HG03460 (cell line): ENCODE results near the gene TMC1.
"Not testable (repeated sequence)": the region's sequence is repeated elsewhere in the genome, so short reads cannot be mapped to it uniquely, and the experiment has no call there.

Experiments used
- ATAC-seq: cut with Tn5 transposase; IDR thresholded peaks from one replicate; pipeline ENCODE4 v1.9.1; 2021; ENCODE audit not compliant: unreplicated experiment

Gene TMC1

DNA sequence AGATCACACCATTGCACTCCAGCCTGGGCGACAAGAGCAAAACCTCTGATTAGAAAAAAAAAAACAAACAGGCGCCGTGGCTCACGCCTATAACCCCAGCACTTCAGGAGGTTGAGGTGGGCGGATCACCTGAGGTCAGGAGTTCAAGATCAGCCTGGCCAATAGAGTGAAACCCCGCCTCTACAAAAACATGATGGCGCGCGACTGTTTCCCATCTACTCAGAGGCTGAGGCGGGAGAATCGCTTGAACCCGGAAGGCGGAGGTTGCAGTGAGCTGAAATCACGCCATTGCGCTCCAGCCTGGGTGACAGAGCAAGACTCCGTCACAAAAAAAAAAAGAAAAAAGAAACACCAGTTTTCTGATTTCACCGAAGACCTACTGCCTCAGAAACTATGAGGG is at the start of gene TMC1:
TSS of gene TMC1 (plus strand) at position 193 of the 400 bp plus-strand sequence. CDS start 127,041 bp downstream, outside the sequence.
- not testable (repeated sequence) for ATAC-seq

DNA sequence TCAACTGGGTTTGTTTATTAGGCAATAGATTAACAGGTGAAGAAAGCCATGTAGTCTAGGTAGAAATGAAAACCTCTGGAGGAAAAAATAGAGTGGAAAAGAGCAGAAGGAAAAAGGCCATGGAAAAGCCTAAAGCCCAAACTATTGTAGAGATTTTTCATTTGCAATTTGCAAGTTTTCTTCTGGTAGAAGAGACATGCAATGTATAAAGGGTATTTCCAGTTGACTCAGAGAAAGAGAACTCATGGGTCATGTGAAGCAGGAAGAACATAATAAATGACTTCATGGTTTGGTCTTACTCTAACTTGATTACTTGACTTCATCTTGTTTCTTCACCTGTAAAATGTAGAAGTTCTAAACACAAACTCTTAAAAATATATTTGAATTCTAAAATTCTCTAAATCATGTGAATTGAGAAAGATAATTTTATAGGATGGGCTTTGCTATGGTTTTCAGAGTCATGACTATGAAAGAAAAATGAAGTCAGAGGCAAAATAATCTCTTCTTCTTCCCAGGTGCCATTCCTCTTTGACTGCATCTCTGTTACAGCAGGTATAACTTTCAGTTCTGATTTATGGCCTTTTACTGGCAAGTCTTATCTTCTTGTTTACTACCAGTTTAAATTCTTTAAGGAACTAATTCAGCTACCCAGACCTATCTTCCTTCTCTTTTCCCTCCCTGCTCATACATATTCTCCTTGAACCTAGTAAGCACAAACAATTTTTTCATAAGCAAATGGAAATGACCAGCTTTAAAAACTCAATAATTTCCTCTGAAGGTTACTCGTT is 47.7 kb upstream of the TMC1 start:
- ATAC-seq = peak; percentile 75

DNA sequence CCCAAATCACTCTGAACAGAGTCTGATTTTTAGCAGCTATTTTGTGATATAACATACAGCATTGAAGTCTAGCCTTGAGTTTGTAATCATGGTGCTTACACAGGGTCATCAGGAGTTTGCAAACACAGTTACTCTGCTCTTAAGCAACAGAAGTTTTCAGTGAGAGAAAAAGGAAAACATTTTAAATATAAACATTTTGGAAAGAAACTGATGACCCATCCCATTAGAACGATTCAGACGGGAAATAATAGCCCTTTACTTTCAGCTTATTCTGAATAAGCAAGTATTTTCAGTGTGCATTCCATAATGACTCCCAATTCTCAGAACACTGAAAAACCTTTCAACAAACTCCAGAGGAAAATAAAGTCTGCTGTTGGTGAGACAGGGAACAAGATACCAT is 46.7 kb upstream of the TMC1 start:
- no peak for ATAC-seq

DNA sequence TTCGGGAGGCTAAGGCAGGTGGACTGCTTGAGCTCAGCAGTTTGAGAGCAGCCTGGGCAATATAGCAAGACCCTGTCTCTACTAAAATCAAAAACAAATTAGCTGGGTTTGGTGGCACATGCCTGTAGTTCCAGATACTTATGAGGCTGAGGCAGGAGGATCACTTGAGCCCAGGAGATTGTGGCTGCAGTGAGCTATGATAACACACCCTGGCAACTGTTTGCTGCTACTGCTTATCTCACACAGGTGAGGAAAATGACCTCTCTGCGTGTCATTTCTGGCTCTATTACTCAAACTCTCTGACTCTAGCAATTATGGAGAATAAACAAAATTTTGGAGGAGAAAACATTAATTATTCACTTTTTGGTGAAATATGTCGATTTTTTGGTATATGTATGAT is 45.3 kb upstream of the TMC1 start:
- no peak for ATAC-seq

DNA sequence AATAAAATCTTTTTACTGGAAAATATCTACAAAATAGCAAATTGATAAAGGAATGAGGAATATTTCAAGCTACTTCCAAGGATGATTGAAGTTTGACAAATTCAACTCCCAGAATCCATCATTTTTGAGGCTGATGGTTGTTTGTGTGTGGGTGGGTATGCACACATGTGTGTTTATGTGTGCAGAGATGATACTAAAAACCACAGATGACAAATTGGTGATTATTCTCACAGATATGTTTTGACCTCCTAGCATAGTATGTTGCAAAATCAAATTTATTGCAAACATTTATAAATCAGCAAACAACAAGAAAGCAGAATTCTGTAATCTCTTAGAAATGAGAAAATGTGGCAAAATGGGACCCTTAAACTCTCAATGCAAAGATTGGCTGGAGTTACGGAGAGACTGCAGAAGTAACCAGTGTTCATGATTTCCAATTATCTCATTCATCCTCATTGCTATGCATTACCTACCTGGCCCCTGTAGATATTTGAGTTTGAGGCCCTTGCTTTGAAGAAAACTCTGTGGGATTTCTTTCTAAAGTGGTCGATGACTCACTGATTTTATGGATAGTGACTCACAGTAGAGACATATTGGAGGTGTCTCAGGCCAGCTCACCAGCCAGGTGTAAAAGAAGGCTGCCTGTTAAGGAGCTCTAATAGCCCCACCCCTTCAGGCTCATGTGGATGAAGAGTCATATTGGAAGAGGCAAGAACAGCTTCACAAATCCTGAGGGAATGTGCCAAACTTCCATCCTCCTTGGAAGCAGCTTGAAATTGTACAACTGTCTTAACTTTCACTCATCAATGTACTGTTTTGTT is 44.6 kb upstream of the TMC1 start:
- ATAC-seq = no peak

DNA sequence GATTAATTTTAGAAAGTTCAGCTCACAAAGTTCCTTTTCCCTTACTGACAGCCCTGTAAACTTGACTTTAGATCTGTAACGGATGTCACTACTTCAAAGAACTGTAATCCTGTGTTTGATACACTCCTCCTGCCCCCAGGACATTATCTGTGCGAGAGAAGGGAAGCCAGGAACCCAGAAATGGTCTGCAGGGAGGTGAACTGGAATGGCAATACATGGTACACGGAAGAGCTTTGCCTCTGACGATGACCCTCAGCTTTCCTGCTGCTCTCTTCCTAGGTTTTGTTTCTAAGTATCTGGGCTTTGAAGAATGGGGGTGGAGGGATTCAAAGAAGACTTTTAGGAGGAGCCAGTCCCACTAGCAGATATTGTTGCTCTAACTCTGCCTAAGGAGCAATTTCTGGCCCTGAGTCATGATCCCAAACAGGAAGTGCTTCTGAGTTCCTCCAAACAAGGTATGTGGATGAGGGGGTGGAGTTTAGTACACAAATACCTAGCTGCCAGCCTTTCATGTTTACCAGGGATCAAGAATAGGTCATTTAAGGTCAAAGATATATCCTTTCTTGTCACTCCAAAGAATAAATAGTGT is 43.4 kb upstream of the TMC1 start:
- ATAC-seq = no peak

DNA sequence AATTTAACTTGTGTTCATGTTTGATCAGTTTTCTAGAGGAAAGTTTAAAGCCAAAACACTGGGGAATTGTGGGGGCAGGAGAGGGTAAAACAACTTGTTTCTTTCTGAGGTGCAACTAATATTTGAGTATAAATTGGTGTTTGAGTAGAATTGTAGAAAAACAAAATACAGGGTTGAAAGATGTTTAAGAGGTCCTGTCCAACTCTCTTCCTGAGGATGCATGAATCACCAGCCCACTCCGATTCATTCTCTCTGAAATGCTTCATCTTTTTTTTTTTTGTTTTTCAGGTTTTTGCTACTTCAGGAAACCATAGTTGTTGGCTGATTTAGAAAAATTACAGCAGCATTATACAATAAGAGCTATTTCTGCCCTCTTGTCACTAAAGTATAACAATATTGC is 42.4 kb upstream of the TMC1 start:
- ATAC-seq = no peak

DNA sequence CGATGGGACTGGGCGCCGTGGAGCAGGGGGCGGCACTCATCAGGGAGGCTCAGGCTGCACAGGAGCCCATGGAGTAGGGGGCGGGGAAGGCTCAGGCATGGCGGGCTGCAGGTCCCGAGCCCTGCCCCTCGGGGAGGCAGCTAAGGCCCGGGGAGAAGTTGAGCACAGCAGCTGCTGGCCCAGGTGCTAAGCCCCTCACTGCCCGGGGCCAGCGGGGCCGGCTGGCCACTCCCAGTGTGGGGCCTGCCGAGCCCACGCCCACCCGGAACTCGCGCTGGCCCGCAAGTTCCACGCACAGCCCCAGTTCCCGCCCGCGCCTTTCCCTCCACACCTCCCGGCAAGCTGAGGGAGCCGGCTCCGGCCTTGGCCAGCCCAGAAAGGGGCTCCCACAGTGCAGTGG is 41.1 kb upstream of the TMC1 start:
- ATAC-seq = not testable (repeated sequence)

DNA sequence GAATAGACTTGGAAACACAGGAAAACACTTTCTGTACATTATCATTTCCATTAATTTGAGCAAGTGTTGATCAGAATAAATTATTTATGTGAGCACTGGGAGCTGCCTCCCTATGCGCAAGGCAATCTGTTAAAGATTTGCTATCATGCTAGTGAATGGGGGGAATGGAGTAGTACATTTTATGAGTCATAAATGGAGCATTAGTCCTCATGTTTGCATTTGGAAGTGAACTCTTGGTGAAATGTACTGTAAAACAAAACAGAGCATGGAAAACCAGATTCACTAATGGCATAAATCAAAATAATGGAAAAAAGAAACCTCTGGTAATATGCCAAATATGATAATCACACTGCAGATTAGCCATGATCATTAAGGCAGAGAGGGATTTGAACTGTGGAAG is 40.5 kb upstream of the TMC1 start:
- no peak for ATAC-seq

DNA sequence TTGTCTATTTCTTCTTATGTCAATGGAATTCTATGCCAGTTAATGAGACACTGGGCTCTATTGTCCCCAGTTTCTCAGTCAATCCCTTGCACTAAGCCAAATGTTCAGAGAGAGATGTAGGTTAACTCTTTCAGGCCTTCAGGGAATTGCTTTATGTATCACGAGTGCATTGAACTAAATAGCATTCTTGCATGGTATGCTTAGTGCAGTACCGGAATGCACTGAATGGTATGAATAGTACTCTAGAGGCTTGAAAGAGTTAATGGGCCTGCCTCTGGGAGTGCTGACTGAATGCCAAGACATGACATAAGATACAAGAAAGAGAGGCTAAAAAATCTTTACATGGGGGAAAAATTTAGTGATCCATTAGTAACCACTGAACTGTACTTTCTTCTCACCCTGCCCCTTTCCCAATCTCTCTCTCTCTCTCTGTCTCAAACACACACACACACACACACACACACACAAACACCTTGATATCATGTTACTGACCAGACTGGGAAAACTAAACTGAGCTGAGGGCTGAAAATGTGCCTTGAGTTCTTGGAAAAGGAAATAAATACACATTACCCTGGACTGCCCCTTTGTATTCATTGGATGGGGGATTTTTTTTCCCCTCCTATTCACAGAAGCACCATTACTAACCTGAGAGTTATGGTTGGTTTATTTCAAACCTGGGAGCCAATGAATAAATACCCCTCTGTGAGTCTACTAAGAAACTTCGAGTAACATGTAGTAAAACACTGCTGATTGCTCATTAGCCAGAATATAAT is 35.4 kb upstream of the TMC1 start:
- no peak for ATAC-seq

DNA sequence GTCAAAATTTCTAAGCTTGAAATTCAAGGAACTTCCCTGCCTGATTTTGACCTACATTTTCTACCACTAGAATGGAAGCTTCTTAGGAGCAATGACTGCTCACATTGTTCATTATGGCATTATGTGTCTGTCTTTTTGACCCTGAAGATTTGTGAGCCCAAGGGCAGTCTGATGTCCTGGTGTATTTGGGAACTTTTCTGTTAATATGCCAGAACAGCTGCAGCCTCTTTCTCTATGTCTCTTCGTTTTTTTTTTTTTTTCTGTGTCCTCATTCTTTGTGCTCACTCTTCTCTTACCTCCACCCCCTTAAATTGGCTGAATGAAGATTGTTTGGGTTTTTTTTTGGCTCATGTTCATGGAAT is 34.8 kb upstream of the TMC1 start:
- ATAC-seq = no peak

DNA sequence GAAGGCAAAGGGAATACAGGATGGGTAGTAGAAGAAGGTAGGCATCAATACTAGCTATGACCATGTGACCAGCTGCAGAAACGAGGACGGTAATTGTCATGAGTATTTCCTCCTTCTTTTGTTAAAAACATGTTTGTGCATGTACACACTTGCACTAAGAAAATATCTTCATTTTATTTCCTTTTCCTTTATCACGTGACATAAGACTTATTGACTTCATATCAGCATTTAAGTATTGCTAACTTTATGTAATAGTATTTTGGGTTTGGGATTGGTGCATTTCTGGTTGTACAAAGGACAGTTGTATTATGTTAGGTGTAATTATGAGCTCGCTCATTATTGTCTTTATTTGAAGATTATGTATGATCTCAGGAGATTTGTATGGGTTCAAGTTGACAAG is 33.7 kb upstream of the TMC1 start:
- ATAC-seq = not testable (repeated sequence)

DNA sequence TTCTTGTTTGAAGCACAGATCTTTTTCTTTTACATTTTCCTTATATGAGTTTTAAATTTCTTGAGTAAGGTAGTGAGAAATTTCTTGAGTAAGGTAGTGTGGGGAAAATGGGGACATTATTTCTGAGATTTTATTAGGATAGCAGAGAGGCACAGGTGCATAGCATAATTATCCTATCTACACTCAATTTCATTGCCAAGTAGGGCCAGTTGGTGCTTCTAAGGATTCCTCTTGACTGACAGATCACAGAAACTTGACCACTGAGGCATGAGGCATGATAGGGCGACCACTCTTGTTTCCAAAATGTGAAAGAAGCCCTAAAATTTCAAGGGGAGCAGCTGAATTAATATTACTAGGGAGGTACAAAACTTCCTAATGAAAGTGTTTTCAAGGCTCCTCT is 31.4 kb upstream of the TMC1 start:
- ATAC-seq = no peak

DNA sequence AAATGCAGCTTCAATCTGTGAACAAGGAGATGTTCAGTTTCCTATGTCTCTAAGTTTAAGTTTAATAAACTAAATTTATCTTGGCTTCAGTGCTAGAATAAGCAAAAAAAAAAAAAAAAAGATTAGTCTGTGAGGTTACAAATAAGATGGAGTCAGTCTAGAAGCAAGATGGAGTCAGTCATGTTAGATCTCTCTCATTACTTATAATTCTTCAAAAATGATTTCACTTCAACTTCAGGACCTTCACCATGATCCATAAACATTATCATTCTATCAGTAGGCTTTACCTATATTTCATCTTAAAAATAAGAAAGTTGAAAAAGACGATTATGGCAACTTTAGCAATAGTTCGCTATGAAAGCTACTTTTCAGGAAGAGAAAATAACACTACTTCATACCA is 30.2 kb upstream of the TMC1 start:
- no peak for ATAC-seq

DNA sequence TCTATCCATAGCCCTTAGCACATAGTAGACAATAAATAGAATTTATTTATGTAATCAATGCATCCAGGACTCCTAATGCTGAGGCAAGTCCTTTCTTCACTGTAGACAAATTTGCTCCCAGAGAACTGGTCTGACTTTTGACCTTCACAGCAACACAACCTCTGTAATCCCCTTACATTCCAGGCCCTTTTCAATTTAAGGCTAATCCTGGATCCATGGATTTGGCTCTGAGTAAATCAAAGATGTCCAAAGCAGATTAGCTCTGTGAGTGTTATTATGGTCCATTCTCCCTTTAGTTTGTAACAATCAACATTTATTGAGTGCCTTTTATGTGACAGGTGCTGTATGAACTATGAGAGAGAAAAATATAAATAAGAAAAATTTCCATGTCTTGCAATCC is 27.4 kb upstream of the TMC1 start:
- ATAC-seq = no peak

DNA sequence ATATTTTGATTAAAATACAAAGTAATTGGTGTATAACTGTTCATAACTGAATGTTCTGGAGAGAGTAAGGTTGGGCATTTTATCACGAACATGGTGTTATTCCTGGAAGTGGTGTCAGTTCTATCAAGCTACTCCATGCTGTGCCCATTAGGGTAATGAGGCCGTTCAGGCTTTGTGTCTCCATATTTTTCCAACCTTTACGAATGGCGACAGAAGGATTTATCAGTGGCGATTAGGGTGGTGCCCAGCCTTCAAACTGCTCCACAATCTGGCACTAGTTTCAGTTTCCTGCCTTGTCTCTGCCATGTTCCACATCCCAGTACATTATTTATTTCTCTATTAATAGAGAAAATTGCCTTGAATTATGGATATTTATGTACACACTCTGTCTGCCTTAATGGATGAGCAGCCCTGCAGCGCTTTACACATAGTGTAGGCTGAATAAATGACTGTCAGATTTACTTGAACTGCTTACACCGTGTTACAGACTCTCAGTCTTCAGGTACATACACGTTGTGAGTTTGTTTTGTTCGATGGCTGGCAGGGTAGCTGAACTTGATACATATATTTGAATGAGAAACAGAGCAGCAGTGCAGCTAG is 23.9 kb upstream of the TMC1 start:
- ATAC-seq = no peak

DNA sequence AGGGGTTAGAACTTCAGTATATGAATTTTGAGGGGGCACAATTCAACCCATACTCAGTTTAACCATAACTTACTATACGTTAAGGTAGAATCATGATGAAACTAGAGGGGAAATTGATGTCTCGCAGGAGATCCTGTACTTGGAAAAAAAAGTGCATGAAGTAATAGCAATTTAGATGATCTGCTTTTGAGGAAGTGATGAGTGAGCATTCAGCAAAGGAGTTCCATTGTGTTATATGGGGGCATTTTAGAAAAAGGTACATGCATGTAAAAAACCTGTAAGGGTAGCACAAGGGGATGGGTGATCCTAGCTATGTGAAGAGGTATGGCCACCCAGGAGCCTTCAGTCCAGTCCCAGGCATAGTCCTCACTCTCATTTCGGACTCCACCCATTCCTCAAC is 14.8 kb upstream of the TMC1 start:
- ATAC-seq = no peak

DNA sequence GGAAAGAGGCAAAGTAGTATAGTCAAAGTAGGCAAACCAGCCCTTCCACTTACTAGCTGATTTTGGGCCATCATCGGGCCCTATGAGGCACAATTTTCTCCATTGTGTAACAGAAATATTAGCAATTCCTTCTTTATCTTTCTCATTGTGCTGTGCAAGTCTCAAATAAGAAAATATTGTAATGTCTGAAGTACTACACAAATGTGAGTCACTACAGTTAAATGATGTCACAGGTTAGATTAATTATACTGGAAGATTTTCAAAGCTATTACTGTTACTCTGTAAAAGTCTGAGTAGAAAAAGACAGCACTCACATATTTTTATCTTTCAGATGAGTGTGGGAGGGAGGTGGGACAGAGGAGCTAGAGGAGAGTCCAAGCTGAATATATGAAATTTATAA is 12.4 kb upstream of the TMC1 start:
- peak; percentile 24 for ATAC-seq

DNA sequence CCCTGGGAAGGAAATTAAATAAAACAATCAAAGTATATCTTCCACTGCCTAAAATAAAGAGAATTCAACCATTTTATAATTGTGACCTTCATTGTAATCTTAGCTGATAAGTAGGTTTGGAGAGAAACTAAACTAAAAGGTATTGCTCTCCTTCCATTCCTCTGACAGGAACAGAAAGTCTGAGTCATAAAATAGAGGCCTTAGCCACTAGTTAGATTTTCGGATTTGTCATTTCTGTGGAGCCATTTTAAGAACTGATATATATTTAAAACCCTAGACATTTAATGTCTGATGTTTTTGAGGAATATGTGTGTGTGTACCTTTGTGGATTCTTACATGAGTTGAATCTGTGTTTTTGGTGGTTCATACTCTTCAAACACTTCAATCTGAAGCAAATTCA is 11.8 kb upstream of the TMC1 start:
- ATAC-seq = peak; percentile 97

DNA sequence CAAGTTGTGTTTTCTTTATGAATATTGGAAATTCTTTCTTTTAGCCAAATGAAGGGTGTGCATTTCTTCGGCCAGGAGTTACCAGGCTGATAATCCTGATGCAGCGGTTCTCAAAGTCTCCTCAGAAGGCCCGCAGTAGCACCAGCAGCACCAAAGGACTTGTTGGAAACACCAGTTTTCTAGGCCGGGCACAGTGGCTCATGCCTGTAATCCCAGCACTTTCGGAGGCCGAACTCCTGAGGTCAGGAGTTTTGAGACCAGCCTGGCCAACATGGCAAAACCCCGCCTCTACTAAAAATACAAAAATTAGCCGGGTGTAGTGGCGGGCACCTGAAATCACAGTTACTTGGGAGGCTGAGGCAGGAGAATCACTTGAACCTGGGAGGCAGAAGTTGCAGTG is 397 bp upstream of the TMC1 start:
- ATAC-seq = not testable (repeated sequence)
